H1 (cell line): ENCODE data around the gene POLR2H. TPM values are rescaled to one million over a fixed set of nuclear protein-coding genes. Genes with fewer than 3 reads are reported as not detected.

Experiments used
- RFX5 ChIP-seq: IDR thresholded peaks from 2 replicates; pipeline ENCODE4 v1.6.1; 2011; ENCODE audit warnings: low read depth, low read length, improper control_type of control experiment, borderline replicate concordance
- polyA plus RNA-seq, 7 experiments: library from polyadenylated mRNA; depleted of rRNA in 3 of 7; stranded (reverse) in 5 of 7; unstranded in 2 of 7; fragments of >200 nt in 5 of 7; fragments of 200-250 nt in 2 of 7; gene quantifications; 1 replicate in 5 of 7; 2 replicates in 1 of 7; 4 replicates in 1 of 7; pipeline versions ENCODE4 v1.2.1 to v1.2.3, GENCODE V29; 2011 to 2013; ENCODE audit warnings: missing spikeins in 2 of 7, mixed read lengths in 2 of 7
- total RNA-seq: library from RNA; stranded (reverse); fragmentation: NEBNext Ultra II Directional; extraction: Animal tissue kit (Norgen Biotek cat#: 25700); gene quantifications from 2 replicates; pipeline ENCODE4 v1.2.1, GENCODE V29; 2021

POLR2H gene
- total and polyA plus RNA-seq, 2 of the 8 experiments (the other 6 are each of a cell fraction or from before 2014, with no cell fraction given), result 113 to 335 TPM

- no peak for TF ChIP-seq RFX5
These were observed at the start of gene POLR2H, which contains the start of gene CLCN2 (continued) for GRCh38 chr3:184361532-184361931.
